OCI-LY1 (cell line): ENCODE measurements around the gene DNAJC7.

Experiments used
- H2AFZ ChIP-seq: fragments of 200-600 bp; sonication (generic), shearing (Covaris generic); 2 replicates; pipeline ENCODE4 v1.6.0; 2014; ENCODE audit warnings: antibody characterized with exemption, mild to moderate bottlenecking, low read length
- H3F3A ChIP-seq: fragments of 200-600 bp; sonication (generic), shearing (Covaris generic); 2 replicates; pipeline ENCODE4 v1.6.0; 2014; ENCODE audit warnings: mild to moderate bottlenecking, antibody characterized with exemption, low read length, moderate library complexity; ENCODE audit not compliant: insufficient read depth
- H3K27ac ChIP-seq: fragments of 200-600 bp; sonication (generic); 2 replicates; pipeline ENCODE4 v1.5.1; 2014; ENCODE audit warnings: low read length, mixed run types, mild to moderate bottlenecking, low read depth; ENCODE audit not compliant: poor library complexity, severe bottlenecking
- H3K27me3 ChIP-seq: fragments of 200-600 bp; sonication (generic); 2 replicates; pipeline ENCODE4 v1.6.0; 2014; ENCODE audit warnings: antibody characterized with exemption, mild to moderate bottlenecking, low read length, moderate library complexity; ENCODE audit not compliant: insufficient read depth
- H3K36me3 ChIP-seq: fragments of 200-600 bp; sonication (generic); 2 replicates; pipeline ENCODE4 v1.6.1; 2014; ENCODE audit warnings: mild to moderate bottlenecking, antibody characterized with exemption, low read length, moderate library complexity, mixed read lengths; ENCODE audit not compliant: insufficient read depth
- H3K4me1 ChIP-seq: fragments of 200-600 bp; sonication (generic); 2 replicates; pipeline ENCODE4 v1.5.1; 2014; ENCODE audit warnings: mild to moderate bottlenecking, low read length, moderate library complexity; ENCODE audit not compliant: insufficient read depth, severe bottlenecking
- H3K4me2 ChIP-seq: fragments of 200-600 bp; sonication (generic), shearing (Covaris generic); 2 replicates; pipeline ENCODE4 v1.6.1; 2014; ENCODE audit warnings: low read length
- H3K4me3 ChIP-seq: fragments of 200-600 bp; sonication (generic); 2 replicates; pipeline ENCODE4 v1.5.1; 2014; ENCODE audit warnings: low read length, low read depth, mild to moderate bottlenecking, mixed read lengths; ENCODE audit not compliant: poor library complexity, severe bottlenecking
- H3K79me2 ChIP-seq: fragments of 200-600 bp; shearing (Covaris generic); 2 replicates; pipeline ENCODE4 v1.6.1; 2016; ENCODE audit warnings: mixed run types, low read length, mixed read lengths; ENCODE audit not compliant: insufficient read depth
- H3K9ac ChIP-seq: fragments of 200-600 bp; sonication (generic), shearing (Covaris generic); 2 replicates; pipeline ENCODE4 v1.6.1; 2014; ENCODE audit warnings: mild to moderate bottlenecking, low read length, mixed read lengths
- H3K9me2 ChIP-seq: fragments of 200-600 bp; sonication (generic), shearing (Covaris generic); 2 replicates; pipeline ENCODE4 v1.6.1; 2014; ENCODE audit warnings: low read depth, mild to moderate bottlenecking, low read length, mixed read lengths
- H3K9me3 ChIP-seq: fragments of 200-600 bp; shearing (Covaris generic); 2 replicates; pipeline ENCODE4 v1.6.1; 2014; ENCODE audit warnings: low read length, mixed read lengths
- H4K20me1 ChIP-seq: fragments of 200-600 bp; sonication (generic), shearing (Covaris generic); 2 replicates; pipeline ENCODE4 v1.6.0; 2016; ENCODE audit warnings: mild to moderate bottlenecking, low read length; ENCODE audit not compliant: insufficient read depth
- EZH2 ChIP-seq: fragments of 200-600 bp; sonication (generic), shearing (Covaris generic); IDR thresholded peaks from 2 replicates; pipeline ENCODE4 v1.8.0; 2017; ENCODE audit warnings: borderline replicate concordance, mixed run types, mild to moderate bottlenecking, antibody characterized with exemption, low read length, moderate library complexity, mixed read lengths
- TF ChIP-seq, protein P1 (sequence below): fragments of 200-600 bp; sonication (generic), shearing (Covaris generic); IDR thresholded peaks from 2 replicates; pipeline ENCODE4 v1.5.1; 2017; ENCODE audit warnings: mild to moderate bottlenecking, antibody characterized with exemption, low read length, moderate library complexity, mixed read lengths

The DNAJC7 gene

DNA sequence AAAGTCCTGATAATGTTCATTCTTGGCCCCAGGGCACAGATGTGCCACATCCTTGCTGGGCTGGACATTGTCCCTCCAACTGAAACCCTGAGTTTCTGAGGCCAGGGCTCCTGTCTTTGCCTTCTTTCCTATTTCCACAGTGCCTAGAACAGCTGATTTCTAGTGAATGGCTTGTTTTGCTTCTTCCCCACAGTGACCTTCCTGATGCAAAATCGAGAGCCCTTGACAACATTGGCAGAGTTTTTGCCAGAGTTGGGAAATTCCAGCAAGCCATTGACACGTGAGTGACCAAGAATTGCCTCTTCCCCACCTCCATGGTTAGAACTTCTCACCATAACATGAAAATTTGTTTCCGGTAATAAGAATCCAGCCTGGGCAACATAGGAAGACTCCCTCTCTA, 72.3 kb downstream of the DNAJC7 start:
- Histone ChIP-seq H3K36me3 (no peaks in the 10 kb centered on the region), H3K9me2 (no peaks in the 10 kb centered on the region), H3K79me2 (no peaks in the 10 kb centered on the region), H3K27me3 (no peaks in the 10 kb centered on the region), H3K9me3 (no peaks in the 10 kb centered on the region), H3K4me2 (no peak overlapping the region), H4K20me1 (no peaks in the 10 kb centered on the region), H3K4me1 (no peaks in the 10 kb centered on the region), H3K4me3 (no peak overlapping the region), H2AFZ (no peak overlapping the region), H3K27ac (no peak overlapping the region), H3F3A (no peaks in the 10 kb centered on the region), H3K9ac (no peak overlapping the region)
- TF ChIP-seq EZH2 = no peak
- TF ChIP-seq, protein P1, sequence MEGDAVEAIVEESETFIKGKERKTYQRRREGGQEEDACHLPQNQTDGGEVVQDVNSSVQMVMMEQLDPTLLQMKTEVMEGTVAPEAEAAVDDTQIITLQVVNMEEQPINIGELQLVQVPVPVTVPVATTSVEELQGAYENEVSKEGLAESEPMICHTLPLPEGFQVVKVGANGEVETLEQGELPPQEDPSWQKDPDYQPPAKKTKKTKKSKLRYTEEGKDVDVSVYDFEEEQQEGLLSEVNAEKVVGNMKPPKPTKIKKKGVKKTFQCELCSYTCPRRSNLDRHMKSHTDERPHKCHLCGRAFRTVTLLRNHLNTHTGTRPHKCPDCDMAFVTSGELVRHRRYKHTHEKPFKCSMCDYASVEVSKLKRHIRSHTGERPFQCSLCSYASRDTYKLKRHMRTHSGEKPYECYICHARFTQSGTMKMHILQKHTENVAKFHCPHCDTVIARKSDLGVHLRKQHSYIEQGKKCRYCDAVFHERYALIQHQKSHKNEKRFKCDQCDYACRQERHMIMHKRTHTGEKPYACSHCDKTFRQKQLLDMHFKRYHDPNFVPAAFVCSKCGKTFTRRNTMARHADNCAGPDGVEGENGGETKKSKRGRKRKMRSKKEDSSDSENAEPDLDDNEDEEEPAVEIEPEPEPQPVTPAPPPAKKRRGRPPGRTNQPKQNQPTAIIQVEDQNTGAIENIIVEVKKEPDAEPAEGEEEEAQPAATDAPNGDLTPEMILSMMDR = no peak

DNA sequence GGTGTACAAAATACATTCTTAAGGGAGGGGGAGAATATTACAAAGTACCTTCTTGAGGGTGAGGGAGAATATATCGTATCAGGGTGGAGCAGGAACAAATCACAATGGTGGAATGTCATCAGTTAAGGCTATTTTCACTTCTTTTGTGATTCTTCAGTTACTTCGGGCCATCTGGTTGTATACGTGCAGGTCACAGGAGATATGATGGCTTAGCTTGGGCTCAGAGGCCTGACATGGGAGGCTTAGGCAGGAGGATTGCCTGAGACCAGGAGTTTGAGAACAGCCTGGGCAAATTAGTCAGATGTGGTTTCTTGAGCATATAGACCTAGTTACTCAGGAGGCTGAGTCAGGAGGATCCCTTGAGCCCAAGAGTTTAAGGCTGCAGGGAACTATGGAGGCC, 73.7 kb downstream of the DNAJC7 start:
- Histone ChIP-seq H3K9me3 (no peaks in the 10 kb centered on the region), H3K4me1 (no peaks in the 10 kb centered on the region), H4K20me1 (no peaks in the 10 kb centered on the region), H3F3A (no peaks in the 10 kb centered on the region), H3K4me3 (no peak overlapping the region), H3K9ac (no peak overlapping the region), H3K79me2 (no peaks in the 10 kb centered on the region), H3K9me2 (no peaks in the 10 kb centered on the region), H2AFZ (no peak overlapping the region), H3K27ac (no peak overlapping the region), H3K36me3 (no peaks in the 10 kb centered on the region), H3K4me2 (no peak overlapping the region), H3K27me3 (no peaks in the 10 kb centered on the region)
- TF ChIP-seq, protein P1 = no peak
- TF ChIP-seq EZH2 = no peak

DNA sequence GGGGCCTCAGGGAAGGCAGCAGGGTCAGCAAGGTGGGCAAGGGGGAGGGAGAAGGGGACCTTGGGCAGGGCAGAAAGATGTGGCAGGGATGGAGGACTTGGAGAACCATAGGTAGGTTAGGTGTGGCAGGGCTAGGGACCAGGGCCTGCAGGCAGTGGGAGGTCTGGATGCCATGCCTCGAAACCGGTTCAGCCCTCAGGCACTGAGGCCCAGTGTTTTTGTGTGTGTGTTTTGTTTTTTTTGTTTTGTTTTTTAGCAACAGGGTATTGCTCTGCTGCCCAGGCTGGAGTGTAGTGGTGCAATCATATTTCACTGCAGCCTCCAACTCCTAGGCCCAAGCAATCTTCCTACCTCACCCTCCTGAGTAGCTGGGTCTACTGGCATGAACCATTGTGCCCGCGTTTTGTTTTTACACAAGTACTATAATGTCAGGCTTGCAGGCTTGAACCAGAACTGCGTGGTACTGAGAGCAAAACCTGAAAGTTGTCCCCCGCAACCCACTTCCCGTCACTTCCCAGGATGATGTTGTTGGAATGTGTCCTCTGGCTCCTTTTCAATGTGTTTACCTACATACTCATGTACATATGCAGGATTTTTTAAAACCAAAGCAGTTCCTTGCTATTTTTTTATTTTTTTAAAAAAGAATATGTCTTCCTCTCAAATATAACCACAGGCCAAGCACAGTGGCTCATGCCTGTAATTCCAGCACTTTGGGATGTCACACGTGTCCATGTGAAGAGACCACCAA, 74.4 kb downstream of the DNAJC7 start:
- Histone ChIP-seq H3K27me3 (no peaks in the 10 kb centered on the region), H4K20me1 (no peaks in the 10 kb centered on the region), H3K79me2 (no peaks in the 10 kb centered on the region), H3K9me2 (no peaks in the 10 kb centered on the region), H3K36me3 (no peaks in the 10 kb centered on the region), H2AFZ (no peak overlapping the region), H3K9me3 (no peaks in the 10 kb centered on the region), H3K9ac (no peak overlapping the region), H3K4me2 (no peak overlapping the region), H3F3A (no peaks in the 10 kb centered on the region), H3K4me3 (no peak overlapping the region), H3K27ac (no peak overlapping the region), H3K4me1 (no peaks in the 10 kb centered on the region)
- TF ChIP-seq, protein P1 = no peak
- no peak for TF ChIP-seq EZH2
